Panc1 (cell line): Measurements from ENCODE around the gene ZNF224. TPM values are rescaled to one million over a fixed set of nuclear protein-coding genes. Genes with fewer than 3 reads are reported as not detected.

Source experiments
- ATAC-seq: fragments of 200-7000 bp; cut with Tn5 transposase; 2 replicates; pipeline ENCODE4 v1.9.1; 2020; ENCODE audit warnings: mild to moderate bottlenecking, moderate library complexity
- Bru-seq: library from RNA; stranded (reverse); fragments of 400-500 nt; gene quantifications from one replicate; lab custom pipeline; 2021; lab: Mats Ljungman, UMichigan
- BruChase-seq, 2 experiments: library from RNA; stranded (reverse); fragments of 400-500 nt; gene quantifications; one replicate each; lab custom pipeline; 2021; lab: Mats Ljungman, UMichigan
- BruUV-seq: library from RNA; stranded (reverse); fragments of 400-500 nt; replicated peaks from 2 replicates; lab custom pipeline; 2021; lab: Mats Ljungman, UMichigan
- CTCF ChIA-PET: fragments of 300-600 bp; sonication (Branson Sonifier 250); formaldehyde crosslinking; loops from one replicate; lab custom pipeline; 2022; ENCODE audit warnings: antibody characterized with exemption; lab: Charles Lee
- POLR2A ChIA-PET: fragments of 300-600 bp; sonication (Branson Sonifier 250); formaldehyde crosslinking; loops from one replicate; lab custom pipeline; 2022; ENCODE audit warnings: antibody characterized with exemption; lab: Charles Lee
- DNase-seq: peaks from one replicate; pipeline ENCODE4 v3.0.0-alpha.2; 2010; ENCODE audit warnings: low read depth, low spot score
- H3K27ac ChIP-seq: 2 replicates; pipeline ENCODE4 v1.5.1; 2011; ENCODE audit warnings: mild to moderate bottlenecking, low read length, inconsistent platforms
- H3K27me3 ChIP-seq: fragments of 200-500 bp; sonication (Bioruptor generic); 2 replicates; pipeline ENCODE4 v1.6.0; 2014; ENCODE audit warnings: low read length, inconsistent platforms; ENCODE audit not compliant: control insufficient read depth, insufficient read depth
- H3K36me3 ChIP-seq: fragments of 200-500 bp; sonication (Bioruptor generic); 2 replicates; pipeline ENCODE4 v1.5.1; 2014; ENCODE audit warnings: inconsistent platforms, mild to moderate bottlenecking, low read length, moderate library complexity; ENCODE audit not compliant: control insufficient read depth, insufficient read depth
- H3K4me1 ChIP-seq: 2 replicates; pipeline ENCODE4 v1.5.1; 2011; ENCODE audit warnings: inconsistent platforms, mild to moderate bottlenecking, low read length, moderate library complexity; ENCODE audit not compliant: control insufficient read depth, insufficient read depth
- H3K4me3 ChIP-seq, 2 experiments: 2 replicates each; pipeline ENCODE4 v1.5.1; 2011 to 2012; ENCODE audit warnings: low read depth in 2 of 2, low read length in 2 of 2, mild to moderate bottlenecking in 2 of 2, inconsistent platforms in 1 of 2, moderate library complexity in 1 of 2
- H3K9me3 ChIP-seq: fragments of 200-500 bp; sonication (Bioruptor generic); 2 replicates; pipeline ENCODE4 v1.5.1; 2014; ENCODE audit warnings: low read depth, mild to moderate bottlenecking, inconsistent platforms, low read length, moderate library complexity; ENCODE audit not compliant: control insufficient read depth, insufficient read depth
- CTCF ChIP-seq: fragments of 450-650 bp; IDR thresholded peaks from 2 replicates; pipeline ENCODE4 v1.5.1; 2017; ENCODE audit warnings: mild to moderate bottlenecking
- POLR2AphosphoS5 ChIP-seq: IDR thresholded peaks from 2 replicates; pipeline ENCODE4 v1.6.1; 2012; ENCODE audit warnings: mild to moderate bottlenecking, low read depth, low read length, moderate library complexity
- REST ChIP-seq, 2 experiments: IDR thresholded peaks; 2 replicates each; pipeline ENCODE4 v1.6.1; 2011 to 2012; ENCODE audit warnings: low read depth in 2 of 2, control low read depth in 1 of 2, low read length in 1 of 2, mild to moderate bottlenecking in 1 of 2, moderate library complexity in 1 of 2; ENCODE audit not compliant: insufficient read depth in 1 of 2
- SIN3A ChIP-seq: IDR thresholded peaks from 2 replicates; pipeline ENCODE4 v1.6.1; 2012; ENCODE audit warnings: low read depth, mild to moderate bottlenecking, low read length, moderate library complexity, borderline replicate concordance; ENCODE audit not compliant: insufficient read depth
- TCF7L2 ChIP-seq: IDR thresholded peaks from 2 replicates; pipeline ENCODE4 v1.6.1; 2011; ENCODE audit warnings: mild to moderate bottlenecking, low read depth, low read length, inconsistent platforms
- in situ Hi-C: cut with HindIII; loops from 2 replicates; pipeline ENCODE4 v1.10.0; 2016; ENCODE audit warnings: low sequenced_read_pairs, low pct_unique_long_range_greater_than_20kb
- intact Hi-C: fragments of 100-400 bp; cut with micrococcal nuclease; formaldehyde crosslinking; loops from one replicate; pipeline ENCODE4 v1.10.0; 2022; ENCODE audit not compliant: unreplicated experiment
- long read RNA-seq: library from polyadenylated mRNA; unstranded; transcript quantifications from one replicate; pipeline ENCODE4 v2.0.0, GENCODE V29; 2021; ENCODE audit not compliant: unreplicated experiment
- polyA plus RNA-seq: library from polyadenylated mRNA; unstranded; fragments of >200 nt; gene quantifications from one replicate; pipeline ENCODE4 v1.2.1, GENCODE V29; 2012; ENCODE audit warnings: missing spikeins; ENCODE audit not compliant: insufficient read length
- total RNA-seq: library from RNA; stranded (reverse); gene quantifications from one replicate; pipeline ENCODE4 v1.2.1, GENCODE V29; 2021; ENCODE audit not compliant: unreplicated experiment

Gene ZNF224
- total RNA-seq (13.4 TPM), Bru-seq, nascent RNA (percentile 67 among the genes with signal in this experiment), BruChase-seq, experiment 1, labeled RNA remaining after a 2-hour chase (percentile 82 among the genes with signal in this experiment), BruChase-seq, experiment 2, labeled RNA remaining after a 6-hour chase (percentile 69 among the genes with signal in this experiment)
- polyA plus RNA-seq: 10.1 TPM
- long read RNA-seq, partial matches to known transcripts: 10 of 15 reads
- long read RNA-seq, other reads (novel, unspliced or antisense): 3 of 15 reads

- Histone ChIP-seq H3K4me1 (no peaks in the 10 kb centered on the region), H3K4me3 (peak within 1 kb of the TSS; percentile 88 to 93), H3K27me3 (no peaks in the 10 kb centered on the region), H3K9me3 (no peaks in the 10 kb centered on the region), H3K36me3 (peaks cover 2% of the 10 kb centered on the region; the same call in 1 of the 2 replicates), H3K27ac (peak within 1 kb of the TSS; percentile 87)
- no peak for DNase-seq
- in situ Hi-C loops (no loop called here), intact Hi-C loops (no loop called here)
- TF ChIP-seq REST (IDR thresholded peaks at IDR 0.05; ENCODE audit: insufficient read depth in 1 of 2, low read depth in 2 of 2, low read length in 1 of 2) (no peak), SIN3A (no peak; the same call in 1 of the 2 replicates), POLR2AphosphoS5 (peak; percentile 61; the same call in 1 of the 2 replicates)
- POLR2A ChIA-PET: no interaction called here
- no TSS peak for BruUV-seq
- peak; percentile 98 for ATAC-seq
- CTCF ChIA-PET: interaction anchor here (0.7 kb wide), 1 partner anchor 406 kb away, joined by 3 read pairs; the partner anchor contains the start of gene ZNF180
These were observed at the start of gene ZNF224 for GRCh38 chr19:44093931-44094765. Gene ZNF224 (plus strand): TSS chr19:44094361. CDS start chr19:44097874, 3,513 bp downstream.

DNA sequence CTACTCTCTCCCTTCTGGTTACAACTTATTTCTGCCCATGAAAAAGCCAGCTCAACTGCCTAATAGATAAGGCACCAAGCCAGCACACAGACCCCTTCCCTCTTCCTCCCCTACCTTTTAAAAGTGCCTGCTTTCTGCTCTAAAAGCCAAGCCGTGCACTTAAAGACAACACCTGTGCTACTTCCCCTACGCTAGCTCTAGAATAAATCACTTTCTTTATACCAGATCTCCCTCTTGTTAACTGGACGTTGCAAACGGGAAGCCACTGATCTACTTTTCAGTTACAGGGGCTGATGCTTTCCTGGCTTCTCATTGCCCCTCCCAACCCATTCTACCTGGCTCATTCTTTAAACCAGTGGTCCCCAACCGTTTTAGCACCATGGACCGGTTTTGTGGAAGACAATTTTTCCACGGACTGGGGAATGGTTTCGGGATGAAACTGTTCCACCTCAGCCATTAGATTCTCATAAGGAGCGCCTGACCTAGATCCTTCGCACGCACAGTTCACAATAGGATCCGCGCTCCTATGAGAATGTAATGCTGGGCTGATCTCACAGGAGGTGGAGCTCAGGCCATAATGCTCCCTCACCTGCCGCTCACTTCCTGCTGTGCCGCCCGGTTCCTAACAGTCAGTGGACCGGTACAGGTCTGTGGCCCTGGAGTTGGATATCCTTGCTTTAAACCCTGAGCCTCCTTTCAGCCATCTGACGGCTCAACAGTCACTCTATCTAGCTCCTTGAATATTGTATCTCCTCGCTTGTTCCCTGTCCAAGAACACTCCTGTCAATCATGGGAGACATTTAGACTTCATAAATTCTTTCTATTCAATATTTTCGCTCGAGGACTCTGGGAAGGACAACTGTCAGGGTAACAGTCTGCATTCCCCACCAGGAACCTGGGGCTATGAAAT is 43.2 kb upstream of the ZNF224 start:
- ChIA-PET CTCF (no interaction called here), POLR2A (no interaction called here)
- H3K36me3 ChIP-seq: no peaks in the 10 kb centered on the region
- no peaks in the 10 kb centered on the region; the same call in 1 of the 2 replicates for H3K4me1 ChIP-seq
- BruUV-seq: no TSS peak
- ATAC-seq (peak; percentile 67), DNase-seq (no peak)
- H3K27ac ChIP-seq: peak overlapping the region; percentile 79; the same call in 1 of the 2 replicates
- no peaks in the 10 kb centered on the region for H3K9me3 ChIP-seq
- TF ChIP-seq POLR2AphosphoS5 (no peak), CTCF (no peak), TCF7L2 (no peak), REST (IDR thresholded peaks at IDR 0.05; ENCODE audit: insufficient read depth in 1 of 2, low read depth in 2 of 2, low read length in 1 of 2) (no peak), SIN3A (no peak)
- intact Hi-C loops: no loop called here
- in situ Hi-C loops: no loop called here
- peak overlapping the region; percentile 78 to 97 for H3K4me3 ChIP-seq
- no peaks in the 10 kb centered on the region for H3K27me3 ChIP-seq
